Gastroesophageal sphincter (tissue), 3 donors: Measurements from ENCODE around the gene YPEL5.

Experiments used
- POLR2A ChIP-seq, 2 donors: fragments of 450-650 bp; IDR thresholded peaks; one replicate each; pipeline ENCODE4 v1.6.1; 2017; ENCODE audit warnings: antibody characterized with exemption in 2 of 2, mild to moderate bottlenecking in 2 of 2, moderate library complexity in 1 of 2
- TF ChIP-seq, protein P1 (sequence below), 4 experiments: fragments of 200-600 bp in 2 of 4; fragments of 450-650 bp in 2 of 4; sonication (generic) in 1 of 4; IDR thresholded peaks; one replicate each; pipeline ENCODE4 v1.5.1; 2017 to 2019; ENCODE audit warnings: antibody characterized with exemption in 4 of 4, mild to moderate bottlenecking in 2 of 4, moderate library complexity in 2 of 4

DNA sequence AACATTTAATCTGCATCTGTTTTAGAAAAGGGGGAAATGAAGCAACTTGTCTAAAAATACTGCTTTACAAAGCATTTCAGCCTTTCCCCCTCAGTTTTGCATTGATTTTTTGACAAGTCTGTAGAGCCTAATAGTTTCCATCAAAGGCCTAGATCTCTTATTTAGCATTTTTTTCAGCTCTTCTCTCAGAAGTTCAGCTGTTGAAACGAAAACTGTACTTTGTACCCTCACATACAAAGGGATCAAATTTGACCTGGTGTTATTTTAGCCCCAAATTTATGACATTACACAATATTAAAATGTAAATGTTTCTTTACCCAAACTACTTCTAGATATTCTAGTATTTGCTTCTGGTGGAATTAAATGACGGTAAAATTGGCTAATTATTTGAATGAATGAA, 13.0 kb downstream of the YPEL5 start:
- TF ChIP-seq, protein P1, sequence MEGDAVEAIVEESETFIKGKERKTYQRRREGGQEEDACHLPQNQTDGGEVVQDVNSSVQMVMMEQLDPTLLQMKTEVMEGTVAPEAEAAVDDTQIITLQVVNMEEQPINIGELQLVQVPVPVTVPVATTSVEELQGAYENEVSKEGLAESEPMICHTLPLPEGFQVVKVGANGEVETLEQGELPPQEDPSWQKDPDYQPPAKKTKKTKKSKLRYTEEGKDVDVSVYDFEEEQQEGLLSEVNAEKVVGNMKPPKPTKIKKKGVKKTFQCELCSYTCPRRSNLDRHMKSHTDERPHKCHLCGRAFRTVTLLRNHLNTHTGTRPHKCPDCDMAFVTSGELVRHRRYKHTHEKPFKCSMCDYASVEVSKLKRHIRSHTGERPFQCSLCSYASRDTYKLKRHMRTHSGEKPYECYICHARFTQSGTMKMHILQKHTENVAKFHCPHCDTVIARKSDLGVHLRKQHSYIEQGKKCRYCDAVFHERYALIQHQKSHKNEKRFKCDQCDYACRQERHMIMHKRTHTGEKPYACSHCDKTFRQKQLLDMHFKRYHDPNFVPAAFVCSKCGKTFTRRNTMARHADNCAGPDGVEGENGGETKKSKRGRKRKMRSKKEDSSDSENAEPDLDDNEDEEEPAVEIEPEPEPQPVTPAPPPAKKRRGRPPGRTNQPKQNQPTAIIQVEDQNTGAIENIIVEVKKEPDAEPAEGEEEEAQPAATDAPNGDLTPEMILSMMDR (IDR thresholded peaks at IDR 0.05): no peak
- TF ChIP-seq POLR2A (IDR thresholded peaks at IDR 0.05): no peak
